Sigmoid colon (tissue), 4 donors: ENCODE results near the gene GPX6.
"Not testable (repeated sequence)": the region's sequence is repeated elsewhere in the genome, so short reads cannot be mapped to it uniquely, and the experiment has no call there.

Experiments
- EP300 ChIP-seq, 4 donors: sonication (generic); formaldehyde crosslinking; IDR thresholded peaks; one replicate each; pipeline ENCODE4 v1.6.1; 2017; ENCODE audit warnings: antibody characterized with exemption in 4 of 4
- POLR2A ChIP-seq, 2 donors: fragments of 450-650 bp; IDR thresholded peaks; one replicate each; pipeline ENCODE4 v1.6.1; 2016; ENCODE audit warnings: antibody characterized with exemption in 2 of 2, mild to moderate bottlenecking in 2 of 2, moderate library complexity in 2 of 2
- POLR2AphosphoS5 ChIP-seq, 4 donors: sonication (generic); formaldehyde crosslinking; IDR thresholded peaks; one replicate each; pipeline ENCODE4 v1.6.1; 2017; ENCODE audit warnings: antibody characterized with exemption in 4 of 4
- TF ChIP-seq, protein P1 (sequence below), 4 experiments: fragments of 450-650 bp in 3 of 4; fragments of 200-600 bp in 1 of 4; IDR thresholded peaks; one replicate each; pipeline ENCODE4 v1.5.1; 2016 to 2019; ENCODE audit warnings: antibody characterized with exemption in 4 of 4, mild to moderate bottlenecking in 3 of 4, moderate library complexity in 2 of 4

- TF ChIP-seq, protein P1, sequence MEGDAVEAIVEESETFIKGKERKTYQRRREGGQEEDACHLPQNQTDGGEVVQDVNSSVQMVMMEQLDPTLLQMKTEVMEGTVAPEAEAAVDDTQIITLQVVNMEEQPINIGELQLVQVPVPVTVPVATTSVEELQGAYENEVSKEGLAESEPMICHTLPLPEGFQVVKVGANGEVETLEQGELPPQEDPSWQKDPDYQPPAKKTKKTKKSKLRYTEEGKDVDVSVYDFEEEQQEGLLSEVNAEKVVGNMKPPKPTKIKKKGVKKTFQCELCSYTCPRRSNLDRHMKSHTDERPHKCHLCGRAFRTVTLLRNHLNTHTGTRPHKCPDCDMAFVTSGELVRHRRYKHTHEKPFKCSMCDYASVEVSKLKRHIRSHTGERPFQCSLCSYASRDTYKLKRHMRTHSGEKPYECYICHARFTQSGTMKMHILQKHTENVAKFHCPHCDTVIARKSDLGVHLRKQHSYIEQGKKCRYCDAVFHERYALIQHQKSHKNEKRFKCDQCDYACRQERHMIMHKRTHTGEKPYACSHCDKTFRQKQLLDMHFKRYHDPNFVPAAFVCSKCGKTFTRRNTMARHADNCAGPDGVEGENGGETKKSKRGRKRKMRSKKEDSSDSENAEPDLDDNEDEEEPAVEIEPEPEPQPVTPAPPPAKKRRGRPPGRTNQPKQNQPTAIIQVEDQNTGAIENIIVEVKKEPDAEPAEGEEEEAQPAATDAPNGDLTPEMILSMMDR (IDR thresholded peaks at IDR 0.05): not testable (repeated sequence)
- not testable (repeated sequence) for TF ChIP-seq POLR2A, POLR2AphosphoS5, EP300 (IDR thresholded peaks at IDR 0.05)
Measured at GRCh38 chr6:28502136-28502535, 13.5 kb downstream of the GPX6 start.
